ENCODE results near the gene PALM.

- TF ChIP-seq CTCF (conservative IDR thresholded peaks at IDR 0.05; ENCODE audit: low read length), result peak; percentile 63
- TF ChIP-seq EZH2phosphoT487 (IDR thresholded peaks at IDR 0.05; ENCODE audit: borderline replicate concordance, low read depth, low read length), result no peak
Observed at GRCh38 chr19:741506-742131, 32.9 kb downstream of the PALM start.
